Right lobe of liver (tissue), 4 donors: ENCODE results near the gene PAXX.

Experiments
- POLR2A ChIP-seq: fragments of 450-650 bp; IDR thresholded peaks from one replicate; pipeline ENCODE4 v1.6.1; 2017; ENCODE audit warnings: antibody characterized with exemption, mild to moderate bottlenecking
- TF ChIP-seq, protein P1 (sequence below), 4 donors: fragments of 200-600 bp in 3 of 4; fragments of 450-650 bp in 1 of 4; IDR thresholded peaks; one replicate each; pipeline versions ENCODE4 v1.5.1 to v1.8.0; 2016 to 2022; ENCODE audit warnings: antibody characterized with exemption in 4 of 4, mild to moderate bottlenecking in 2 of 4
- donor health status: DM: no; HTN: no; CAD: no.
- donor health status: DM: no; HTN: no; CAD: no.
- donor health status: DM: no; HTN: yes; CAD: no.

DNA sequence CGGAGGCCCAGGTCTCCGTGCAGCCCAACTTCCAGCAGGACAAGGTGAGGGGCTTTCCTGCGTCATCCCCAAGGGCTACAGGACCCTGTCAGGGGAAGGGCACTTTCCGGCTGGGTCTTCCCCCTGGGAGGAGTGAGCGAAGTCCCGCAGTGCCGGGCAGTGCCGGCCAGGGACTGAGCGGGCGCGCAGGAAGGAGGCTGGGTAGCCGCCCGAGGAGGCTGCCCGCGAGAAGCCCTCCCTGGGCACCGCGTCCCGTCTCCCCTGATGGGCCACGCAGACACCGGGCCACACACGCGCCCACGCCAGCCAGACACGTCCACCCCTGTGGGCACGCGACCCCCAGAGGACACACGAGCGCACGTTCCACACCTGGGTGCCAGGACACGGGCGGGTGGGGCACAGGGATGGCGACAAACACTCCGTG is 14.6 kb upstream of the PAXX start:
- TF ChIP-seq, protein P1, sequence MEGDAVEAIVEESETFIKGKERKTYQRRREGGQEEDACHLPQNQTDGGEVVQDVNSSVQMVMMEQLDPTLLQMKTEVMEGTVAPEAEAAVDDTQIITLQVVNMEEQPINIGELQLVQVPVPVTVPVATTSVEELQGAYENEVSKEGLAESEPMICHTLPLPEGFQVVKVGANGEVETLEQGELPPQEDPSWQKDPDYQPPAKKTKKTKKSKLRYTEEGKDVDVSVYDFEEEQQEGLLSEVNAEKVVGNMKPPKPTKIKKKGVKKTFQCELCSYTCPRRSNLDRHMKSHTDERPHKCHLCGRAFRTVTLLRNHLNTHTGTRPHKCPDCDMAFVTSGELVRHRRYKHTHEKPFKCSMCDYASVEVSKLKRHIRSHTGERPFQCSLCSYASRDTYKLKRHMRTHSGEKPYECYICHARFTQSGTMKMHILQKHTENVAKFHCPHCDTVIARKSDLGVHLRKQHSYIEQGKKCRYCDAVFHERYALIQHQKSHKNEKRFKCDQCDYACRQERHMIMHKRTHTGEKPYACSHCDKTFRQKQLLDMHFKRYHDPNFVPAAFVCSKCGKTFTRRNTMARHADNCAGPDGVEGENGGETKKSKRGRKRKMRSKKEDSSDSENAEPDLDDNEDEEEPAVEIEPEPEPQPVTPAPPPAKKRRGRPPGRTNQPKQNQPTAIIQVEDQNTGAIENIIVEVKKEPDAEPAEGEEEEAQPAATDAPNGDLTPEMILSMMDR (IDR thresholded peaks at IDR 0.05), result no peak
- TF ChIP-seq POLR2A, result no peak
